Left renal pelvis (tissue), 4 donors: ENCODE results near the gene FAM184B. TPM values are rescaled to one million over a fixed set of nuclear protein-coding genes. Genes with fewer than 3 reads are reported as not detected.

Source experiments
- DNase-seq, 4 donors: peaks; one replicate each; pipeline ENCODE4 v3.0.0-alpha.2; 2013; ENCODE audit warnings: low read depth in 4 of 4, low spot score in 3 of 4
- polyA plus RNA-seq, 4 donors: library from polyadenylated mRNA; unstranded; fragments of 120-200 nt; gene quantifications; one replicate each; pipeline ENCODE4 v1.2.1, GENCODE V29; 2013; ENCODE audit not compliant: insufficient read length in 4 of 4

Gene FAM184B
- polyA plus RNA-seq, 4 donors = 0.30 to 0.85 (median 0.51) TPM

- DNase-seq = no peak
These were observed 134.1 kb downstream of the FAM184B start for GRCh38 chr4:17647176-17647806.

- no peak for DNase-seq
These were observed 134.7 kb downstream of the FAM184B start for GRCh38 chr4:17646693-17647092.

- DNase-seq = no peak
These were observed 139.0 kb downstream of the FAM184B start for GRCh38 chr4:17642398-17642783.

GRCh38 chr4:17639136-17639535 is 142.3 kb downstream of the FAM184B start:
- DNase-seq = no peak

- DNase-seq = peak in 3 of 4 donors; percentile 14 to 22 (median 20)
These were observed 144.5 kb downstream of the FAM184B start for GRCh38 chr4:17636696-17637622.

GRCh38 chr4:17636341-17636695 is 145.1 kb downstream of the FAM184B start:
- DNase-seq = no peak

- DNase-seq = no peak
These were observed 146.4 kb downstream of the FAM184B start for GRCh38 chr4:17635056-17635455.

- DNase-seq = no peak
These were observed 147.8 kb downstream of the FAM184B start for GRCh38 chr4:17633600-17633999.

- DNase-seq = no peak
These were observed 151.2 kb downstream of the FAM184B start for GRCh38 chr4:17630228-17630627.

GRCh38 chr4:17624821-17625220 is 156.6 kb downstream of the FAM184B start:
- no peak for DNase-seq

GRCh38 chr4:17623451-17624001 is 157.9 kb downstream of the FAM184B start:
- no peak for DNase-seq

GRCh38 chr4:17619416-17620105 is 161.9 kb downstream of the FAM184B start:
- DNase-seq = no peak

- DNase-seq = no peak
These were observed 162.5 kb downstream of the FAM184B start for GRCh38 chr4:17618926-17619325.

- no peak for DNase-seq
These were observed 165.1 kb downstream of the FAM184B start for GRCh38 chr4:17616283-17616682.

- peak; percentile 88 to 91 (median 90) for DNase-seq
These were observed 166.8 kb downstream of the FAM184B start, which contains the start of gene MED28 for GRCh38 chr4:17614416-17615299. Gene MED28, plus strand, starts transcription at chr4:17614641. Its CDS starts 14 bp downstream, at chr4:17614655.

- DNase-seq = no peak
These were observed 167.5 kb downstream of the FAM184B start for GRCh38 chr4:17613761-17614415.

- DNase-seq = no peak
These were observed 176.2 kb downstream of the FAM184B start for GRCh38 chr4:17605236-17605635.

- no peak for DNase-seq
These were observed 181.6 kb downstream of the FAM184B start for GRCh38 chr4:17599826-17600225.

GRCh38 chr4:17597517-17597916 is 183.9 kb downstream of the FAM184B start:
- DNase-seq = no peak
